Measurements from ENCODE around the gene PBX3. TPM values are rescaled to one million over a fixed set of nuclear protein-coding genes. Genes with fewer than 3 reads are reported as not detected.

Gene PBX3
- total RNA-seq, 6 experiments from 2014 or later: 13.0 to 20.2 (median 15.0) TPM

DNA sequence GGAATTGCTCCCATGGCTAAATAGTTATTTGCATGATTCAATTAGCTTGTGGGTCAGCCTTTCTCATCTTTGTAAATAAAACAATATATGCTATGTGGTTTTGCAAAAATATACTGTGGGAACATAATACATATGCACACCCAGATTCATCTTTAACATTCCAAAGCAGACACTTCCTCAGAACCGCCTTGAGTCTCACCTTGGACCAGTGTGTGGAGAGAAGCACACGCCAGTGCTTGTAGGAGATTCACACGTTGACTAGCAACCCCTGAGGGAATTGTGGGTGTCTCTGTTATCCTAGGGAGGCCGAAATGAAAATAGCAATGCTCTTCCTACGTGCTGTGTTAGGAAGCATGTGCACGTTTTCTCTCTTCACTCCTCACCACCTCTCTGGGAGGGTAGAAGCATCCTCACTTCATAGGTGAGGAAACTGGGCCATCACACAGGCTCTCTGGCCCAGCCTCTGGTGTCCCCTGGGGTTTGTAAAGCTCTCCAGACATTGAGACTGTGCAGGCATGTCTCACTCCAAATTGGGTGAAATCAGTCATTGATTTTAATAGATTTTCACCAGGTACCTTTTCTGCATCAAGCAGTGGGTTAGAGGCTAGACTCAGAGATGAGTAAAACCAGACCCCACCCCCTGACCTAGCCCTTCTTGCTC, 221.7 kb downstream of the PBX3 start:
- Histone ChIP-seq H3K4me3 (no peak overlapping the region), H3K9me3 (no peaks in the 10 kb centered on the region), H3K27ac (no peak overlapping the region), H3K27me3 (no peaks in the 10 kb centered on the region), H3K4me1 (no peaks in the 10 kb centered on the region), H3K36me3 (peaks cover 0 to 7% (median 0%) of the 10 kb centered on the region in 4 donors)
- intact Hi-C loops (cut with DNase I): no loop called here
- no peak for TF ChIP-seq CTCF (IDR thresholded peaks at IDR 0.05)
- ATAC-seq (no peak), DNase-seq (no peak)
- WGBS (ENCODE audit: insufficient coverage, low coverage, low lambda C conversion rate, missing lambda C conversion rate): 81% methylated on average over 5 of the region's 6 CpGs

- no peak for DNase-seq
These were observed 222.3 kb downstream of the PBX3 start for GRCh38 chr9:125969462-125969861.

GRCh38 chr9:125969868-125970267, 222.7 kb downstream of the PBX3 start:
- no peak for TF ChIP-seq CTCF (IDR thresholded peaks at IDR 0.05)
- TF ChIP-seq POLR2A (IDR thresholded peaks at IDR 0.05): no peak
- no peaks in the 10 kb centered on the region for H3K27me3 ChIP-seq
- H3K4me1 ChIP-seq: no peaks in the 10 kb centered on the region
- no CpG with 5 or more reads among the region's 5 CpGs for WGBS (ENCODE audit: insufficient coverage, low coverage, low lambda C conversion rate, missing lambda C conversion rate)
- DNase-seq: no peak
- H3K27ac ChIP-seq: no peak overlapping the region
- no peaks in the 10 kb centered on the region for H3K9me3 ChIP-seq
- no peak overlapping the region for H3K4me3 ChIP-seq
- intact Hi-C loops (cut with DNase I): no loop called here
- ATAC-seq: no peak
- H3K36me3 ChIP-seq: peaks cover 0 to 4% (median 0%) of the 10 kb centered on the region in 4 donors

More at GRCh38 chr9:125969462-125969861, 222.3 kb downstream of the PBX3 start:
- no peak overlapping the region for H3K4me3 ChIP-seq
- ATAC-seq: no peak
- H3K36me3 ChIP-seq: peaks cover 0 to 4% (median 0%) of the 10 kb centered on the region in 4 donors
- no peaks in the 10 kb centered on the region for H3K27me3 ChIP-seq
- 92% methylated on average over 4 of the region's 5 CpGs for WGBS (ENCODE audit: insufficient coverage, low coverage, low lambda C conversion rate, missing lambda C conversion rate)
- no peaks in the 10 kb centered on the region for H3K9me3 ChIP-seq
- intact Hi-C loops (cut with DNase I): no loop called here
- TF ChIP-seq CTCF (IDR thresholded peaks at IDR 0.05) (no peak), POLR2A (IDR thresholded peaks at IDR 0.05) (no peak)
- H3K4me1 ChIP-seq: no peaks in the 10 kb centered on the region
- no peak overlapping the region for H3K27ac ChIP-seq

- Histone ChIP-seq H3K4me1 (no peaks in the 10 kb centered on the region), H3K36me3 (peaks cover 0 to 4% (median 0%) of the 10 kb centered on the region in 4 donors), H3K4me3 (no peak overlapping the region), H3K27me3 (no peaks in the 10 kb centered on the region), H3K9me3 (no peaks in the 10 kb centered on the region), H3K27ac (no peak overlapping the region)
- intact Hi-C loops (cut with DNase I): no loop called here
- TF ChIP-seq CTCF (IDR thresholded peaks at IDR 0.05): no peak
- no peak for TF ChIP-seq POLR2A (IDR thresholded peaks at IDR 0.05)
- DNase-seq: no peak
- 100% methylated on average over 1 of the region's 5 CpGs for WGBS (ENCODE audit: insufficient coverage, low coverage, low lambda C conversion rate, missing lambda C conversion rate)
- ATAC-seq: no peak
These were observed 223.2 kb downstream of the PBX3 start for GRCh38 chr9:125970340-125970739.
